HUES6 (cell line): ENCODE data around the gene TSPAN4.

ENCODE experiments used
- H3K27ac ChIP-seq: 2 replicates; pipeline ENCODE4 v1.7.0; 2013; ENCODE audit warnings: low read depth, mild to moderate bottlenecking, low read length, inconsistent platforms
- H3K27me3 ChIP-seq: 2 replicates; pipeline ENCODE4 v1.6.1; 2013; ENCODE audit warnings: low read length; ENCODE audit not compliant: control insufficient read depth, insufficient read depth
- H3K36me3 ChIP-seq: 2 replicates; pipeline ENCODE4 v1.6.1; 2013; ENCODE audit warnings: low read length; ENCODE audit not compliant: control insufficient read depth, insufficient read depth
- H3K4me1 ChIP-seq: 2 replicates; pipeline ENCODE4 v1.6.1; 2013; ENCODE audit warnings: low read length; ENCODE audit not compliant: control insufficient read depth, insufficient read depth
- H3K4me3 ChIP-seq: 2 replicates; pipeline ENCODE4 v1.5.1; 2013; ENCODE audit warnings: low read depth, low read length
- H3K9ac ChIP-seq: one replicate; pipeline ENCODE4 v1.6.1; 2013; ENCODE audit warnings: mild to moderate bottlenecking, low read length
- H3K9me3 ChIP-seq: 2 replicates; pipeline ENCODE4 v1.6.1; 2013; ENCODE audit warnings: low read depth, low read length; ENCODE audit not compliant: control insufficient read depth, insufficient read depth

Gene TSPAN4

GRCh38 chr11:898540-899190 lies 56.0 kb downstream of the TSPAN4 start:
- Histone ChIP-seq H3K9ac (no peak overlapping the region), H3K36me3 (peaks cover 55% of the 10 kb centered on the region), H3K27ac (no peak overlapping the region), H3K9me3 (no peaks in the 10 kb centered on the region), H3K4me1 (no peaks in the 10 kb centered on the region), H3K27me3 (no peaks in the 10 kb centered on the region), H3K4me3 (no peak overlapping the region)

GRCh38 chr11:899724-900123 lies 57.1 kb downstream of the TSPAN4 start:
- Histone ChIP-seq H3K27me3 (no peaks in the 10 kb centered on the region), H3K4me3 (no peak overlapping the region), H3K9ac (no peak overlapping the region), H3K4me1 (no peaks in the 10 kb centered on the region), H3K27ac (no peak overlapping the region), H3K36me3 (peaks cover 66% of the 10 kb centered on the region), H3K9me3 (no peaks in the 10 kb centered on the region)

GRCh38 chr11:900545-900944 lies 57.9 kb downstream of the TSPAN4 start:
- Histone ChIP-seq H3K4me3 (no peak overlapping the region), H3K36me3 (peaks cover 69% of the 10 kb centered on the region), H3K9me3 (no peaks in the 10 kb centered on the region), H3K9ac (no peak overlapping the region), H3K4me1 (no peaks in the 10 kb centered on the region), H3K27ac (no peak overlapping the region), H3K27me3 (no peaks in the 10 kb centered on the region)

GRCh38 chr11:901452-902061 lies 58.9 kb downstream of the TSPAN4 start:
- H3K9ac ChIP-seq = no peak overlapping the region
- no peak overlapping the region for H3K4me3 ChIP-seq
- H3K27ac ChIP-seq = no peak overlapping the region
- no peaks in the 10 kb centered on the region for H3K27me3 ChIP-seq
- H3K9me3 ChIP-seq = no peaks in the 10 kb centered on the region
- peaks cover 73% of the 10 kb centered on the region for H3K36me3 ChIP-seq
- H3K4me1 ChIP-seq = no peaks in the 10 kb centered on the region

- no peaks in the 10 kb centered on the region for H3K27me3 ChIP-seq
- peaks cover under 1% of the 10 kb centered on the region for H3K4me1 ChIP-seq
- H3K27ac ChIP-seq = no peak overlapping the region
- H3K9ac ChIP-seq = no peak overlapping the region
- peaks cover 71% of the 10 kb centered on the region for H3K36me3 ChIP-seq
- H3K9me3 ChIP-seq = no peaks in the 10 kb centered on the region
- H3K4me3 ChIP-seq = no peak overlapping the region
These were observed 61.7 kb downstream of the TSPAN4 start for GRCh38 chr11:904380-904779.

- peaks cover 57% of the 10 kb centered on the region for H3K36me3 ChIP-seq
- no peak overlapping the region for H3K4me3 ChIP-seq
- H3K4me1 ChIP-seq = peaks cover 5% of the 10 kb centered on the region
- H3K9ac ChIP-seq = no peak overlapping the region
- H3K27ac ChIP-seq = no peak overlapping the region
- H3K9me3 ChIP-seq = no peaks in the 10 kb centered on the region
- no peaks in the 10 kb centered on the region for H3K27me3 ChIP-seq
These were observed 63.3 kb downstream of the TSPAN4 start for GRCh38 chr11:905952-906351.

GRCh38 chr11:907668-908067 lies 65.0 kb downstream of the TSPAN4 start:
- no peaks in the 10 kb centered on the region for H3K9me3 ChIP-seq
- peaks cover 11% of the 10 kb centered on the region for H3K4me1 ChIP-seq
- H3K9ac ChIP-seq = no peak overlapping the region
- H3K36me3 ChIP-seq = peaks cover 40% of the 10 kb centered on the region
- no peak overlapping the region for H3K4me3 ChIP-seq
- H3K27me3 ChIP-seq = no peaks in the 10 kb centered on the region
- no peak overlapping the region for H3K27ac ChIP-seq

GRCh38 chr11:908273-908672 lies 65.6 kb downstream of the TSPAN4 start:
- Histone ChIP-seq H3K27me3 (no peaks in the 10 kb centered on the region), H3K4me3 (no peak overlapping the region), H3K9me3 (no peaks in the 10 kb centered on the region), H3K27ac (no peak overlapping the region), H3K9ac (no peak overlapping the region), H3K4me1 (peaks cover 11% of the 10 kb centered on the region), H3K36me3 (peaks cover 34% of the 10 kb centered on the region)

GRCh38 chr11:909406-909805 lies 66.8 kb downstream of the TSPAN4 start:
- Histone ChIP-seq H3K27me3 (no peaks in the 10 kb centered on the region), H3K9ac (no peak overlapping the region), H3K27ac (no peak overlapping the region), H3K4me3 (peak overlapping the region; percentile 95), H3K4me1 (peaks cover 11% of the 10 kb centered on the region), H3K9me3 (no peaks in the 10 kb centered on the region), H3K36me3 (peaks cover 24% of the 10 kb centered on the region)

GRCh38 chr11:910044-910588 lies 67.5 kb downstream of the TSPAN4 start:
- Histone ChIP-seq H3K9ac (peak overlapping the region; percentile 87), H3K9me3 (no peaks in the 10 kb centered on the region), H3K4me1 (peaks cover 11% of the 10 kb centered on the region), H3K36me3 (peaks cover 18% of the 10 kb centered on the region), H3K27me3 (no peaks in the 10 kb centered on the region), H3K27ac (peak overlapping the region; percentile 81; the same call in 1 of the 2 replicates), H3K4me3 (peak overlapping the region; percentile 95)

GRCh38 chr11:910589-911030 lies 68.0 kb downstream of the TSPAN4 start, which contains the start of gene CHID1:
Gene CHID1 (minus strand): TSS chr11:910810. CDS start chr11:904816, 5,994 bp downstream.
- Histone ChIP-seq H3K27ac (peak within 1 kb of the TSS; percentile 94), H3K9me3 (no peaks in the 10 kb centered on the region), H3K27me3 (no peaks in the 10 kb centered on the region), H3K4me1 (peaks cover 11% of the 10 kb centered on the region), H3K9ac (peak within 1 kb of the TSS; percentile 94), H3K4me3 (peak within 1 kb of the TSS; percentile 95), H3K36me3 (peaks cover 18% of the 10 kb centered on the region)
